GM19099 (cell line): ENCODE results near the gene RACK1.

Experiments used
- POLR2A ChIP-seq: IDR thresholded peaks from 3 replicates; pipeline ENCODE4 v1.6.1; 2011; ENCODE audit warnings: low read depth; ENCODE audit not compliant: insufficient read length; ENCODE audit errors: extremely low read depth

Gene RACK1

GRCh38 chr5:181235689-181236366, 7.9 kb downstream of the RACK1 start:
- TF ChIP-seq POLR2A, result peak; percentile 33

DNA sequence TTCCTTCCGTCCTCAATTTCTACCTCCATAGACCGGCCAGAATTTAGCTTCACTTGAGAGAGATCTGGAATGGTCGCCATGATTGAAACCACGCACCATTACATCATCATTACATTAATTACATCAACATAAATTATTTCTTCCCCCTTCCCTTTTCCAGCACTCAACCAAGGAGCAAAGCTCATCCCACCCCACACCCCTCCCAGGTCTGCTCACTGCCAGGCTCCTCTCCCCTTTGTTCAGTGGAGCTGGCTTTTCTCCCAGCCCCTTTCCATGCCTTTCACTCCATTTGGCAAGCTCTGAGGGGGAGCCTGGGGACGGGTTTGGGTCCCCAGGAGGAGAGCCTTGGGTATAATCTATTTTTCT, 8.4 kb downstream of the RACK1 start:
- no peak for TF ChIP-seq POLR2A

DNA sequence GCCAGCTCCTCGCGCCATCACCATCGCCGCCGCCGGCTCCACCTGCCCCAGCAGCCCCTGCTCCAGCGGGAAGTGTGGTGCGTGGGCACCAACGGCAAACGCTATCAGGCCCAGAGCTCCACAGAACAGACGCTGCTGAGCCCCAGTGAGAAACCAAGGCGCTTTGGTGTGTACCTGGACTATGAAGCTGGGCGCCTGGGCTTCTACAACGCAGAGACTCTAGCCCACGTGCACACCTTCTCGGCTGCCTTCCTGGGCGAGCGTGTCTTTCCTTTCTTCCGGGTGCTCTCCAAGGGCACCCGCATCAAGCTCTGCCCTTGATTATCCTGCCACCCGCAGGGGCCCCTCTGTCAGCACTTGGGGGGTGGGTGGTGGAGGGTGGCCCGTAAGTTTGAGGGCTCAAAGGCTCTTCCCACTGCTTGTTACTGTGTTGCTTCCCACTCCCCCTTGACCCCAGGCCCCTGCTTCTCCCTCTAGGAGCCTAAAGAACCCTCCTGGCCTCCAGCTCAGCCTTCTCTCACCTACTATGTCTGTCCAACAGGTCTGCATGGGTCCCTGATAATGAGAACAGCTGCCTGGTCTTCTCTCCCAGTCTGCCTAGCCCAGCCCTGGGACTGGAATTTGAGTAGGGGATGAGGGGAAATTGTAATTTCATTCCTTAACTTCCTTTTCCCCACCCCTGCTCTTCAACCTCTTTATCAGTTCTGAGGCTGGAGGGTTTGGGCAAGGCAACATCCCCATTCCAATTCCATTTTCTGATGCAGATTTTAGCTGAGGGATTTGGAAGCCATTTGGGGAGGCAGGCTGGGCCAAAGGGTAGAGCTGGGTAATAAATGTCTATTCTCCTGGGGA, 9.0 kb downstream of the RACK1 start:
- peak; percentile 41 for TF ChIP-seq POLR2A

DNA sequence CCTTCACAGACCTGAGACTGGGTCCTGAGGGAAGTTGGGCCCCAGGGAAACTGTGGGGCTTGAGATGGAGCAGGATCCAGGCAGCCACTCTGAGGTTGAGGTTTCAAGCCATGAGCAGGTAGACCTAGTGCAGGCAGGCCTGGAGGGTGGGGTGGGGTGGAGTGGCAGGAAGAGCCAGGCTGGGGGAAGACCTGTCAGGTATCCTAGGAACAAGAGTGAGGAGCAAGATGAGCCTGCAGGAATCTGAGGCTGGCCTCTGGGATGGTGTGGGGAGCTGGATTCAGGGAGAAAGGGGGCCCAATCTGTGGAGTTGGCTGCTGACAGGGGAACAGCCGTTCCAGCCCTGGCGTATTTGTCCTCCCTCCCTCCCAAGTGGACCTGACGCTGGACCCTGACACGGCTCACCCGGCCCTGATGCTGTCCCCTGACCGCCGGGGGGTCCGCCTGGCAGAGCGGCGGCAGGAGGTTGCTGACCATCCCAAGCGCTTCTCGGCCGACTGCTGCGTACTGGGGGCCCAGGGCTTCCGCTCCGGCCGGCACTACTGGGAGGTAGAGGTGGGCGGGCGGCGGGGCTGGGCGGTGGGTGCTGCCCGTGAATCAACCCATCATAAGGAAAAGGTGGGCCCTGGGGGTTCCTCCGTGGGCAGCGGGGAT, 9.8 kb downstream of the RACK1 start:
- no peak for TF ChIP-seq POLR2A

- no peak for TF ChIP-seq POLR2A
Measured at GRCh38 chr5:181233088-181233800, 10.5 kb downstream of the RACK1 start.

- TF ChIP-seq POLR2A, result no peak
Measured at GRCh38 chr5:181232593-181232992, 11.1 kb downstream of the RACK1 start.

DNA sequence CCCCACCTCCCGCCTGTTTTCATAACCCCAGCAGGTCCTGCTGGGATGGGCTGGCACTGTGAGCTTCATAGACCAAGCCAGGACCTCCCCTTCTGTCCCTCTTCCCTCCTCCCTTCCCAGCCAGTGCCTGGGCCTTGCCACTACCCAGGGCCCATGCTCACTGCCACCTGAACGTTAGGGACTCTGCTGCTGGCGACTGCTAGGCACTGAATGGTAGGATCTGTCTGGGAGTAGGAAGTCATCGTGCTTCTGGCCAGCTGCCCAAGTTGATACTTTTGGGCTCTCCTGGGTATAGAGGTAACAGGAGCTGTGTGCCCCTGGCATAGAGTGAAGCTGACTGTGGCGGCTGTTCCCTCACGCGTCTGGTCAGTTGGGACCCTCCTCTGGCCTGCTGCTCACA, 12.3 kb downstream of the RACK1 start:
- TF ChIP-seq POLR2A, result no peak

DNA sequence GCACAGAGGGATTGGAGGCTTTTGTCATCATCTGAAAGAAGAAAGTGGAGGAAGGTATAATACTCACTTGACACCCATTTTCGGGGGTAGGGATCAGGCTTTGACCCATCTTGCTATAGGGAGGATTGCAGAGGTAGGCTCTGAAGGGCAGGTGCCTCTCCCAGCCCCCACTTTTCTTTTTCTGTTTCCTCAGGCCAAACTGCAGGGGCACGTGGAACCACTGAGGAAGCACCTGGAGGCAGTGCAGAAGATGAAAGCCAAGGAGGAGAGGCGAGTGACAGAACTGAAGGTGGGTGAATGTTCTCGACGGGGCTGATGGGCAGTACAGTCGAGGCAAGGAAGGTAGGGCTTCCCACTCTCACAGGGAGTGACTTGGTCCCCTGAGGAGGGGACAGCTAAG, 13.2 kb downstream of the RACK1 start:
- no peak for TF ChIP-seq POLR2A

DNA sequence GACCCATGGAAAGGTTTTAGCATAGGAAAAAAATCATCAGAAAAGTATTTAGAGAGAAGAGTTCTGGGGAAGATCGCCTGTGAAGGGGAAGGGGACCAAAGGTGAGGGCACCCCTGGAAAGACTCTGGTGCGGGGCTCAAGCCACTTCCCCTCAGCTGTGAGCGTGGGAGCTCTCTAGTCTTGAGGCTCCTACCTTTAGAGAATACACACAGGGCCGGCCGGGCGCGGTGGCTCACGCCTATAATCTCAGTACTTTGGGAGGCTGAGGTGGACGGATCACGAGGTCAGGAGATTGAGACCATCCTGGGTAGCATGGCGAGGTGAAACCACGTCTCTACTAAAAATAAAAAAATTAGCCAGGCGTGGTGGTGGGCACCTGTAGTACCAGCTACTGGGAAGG, 13.7 kb downstream of the RACK1 start:
- TF ChIP-seq POLR2A, result no peak

DNA sequence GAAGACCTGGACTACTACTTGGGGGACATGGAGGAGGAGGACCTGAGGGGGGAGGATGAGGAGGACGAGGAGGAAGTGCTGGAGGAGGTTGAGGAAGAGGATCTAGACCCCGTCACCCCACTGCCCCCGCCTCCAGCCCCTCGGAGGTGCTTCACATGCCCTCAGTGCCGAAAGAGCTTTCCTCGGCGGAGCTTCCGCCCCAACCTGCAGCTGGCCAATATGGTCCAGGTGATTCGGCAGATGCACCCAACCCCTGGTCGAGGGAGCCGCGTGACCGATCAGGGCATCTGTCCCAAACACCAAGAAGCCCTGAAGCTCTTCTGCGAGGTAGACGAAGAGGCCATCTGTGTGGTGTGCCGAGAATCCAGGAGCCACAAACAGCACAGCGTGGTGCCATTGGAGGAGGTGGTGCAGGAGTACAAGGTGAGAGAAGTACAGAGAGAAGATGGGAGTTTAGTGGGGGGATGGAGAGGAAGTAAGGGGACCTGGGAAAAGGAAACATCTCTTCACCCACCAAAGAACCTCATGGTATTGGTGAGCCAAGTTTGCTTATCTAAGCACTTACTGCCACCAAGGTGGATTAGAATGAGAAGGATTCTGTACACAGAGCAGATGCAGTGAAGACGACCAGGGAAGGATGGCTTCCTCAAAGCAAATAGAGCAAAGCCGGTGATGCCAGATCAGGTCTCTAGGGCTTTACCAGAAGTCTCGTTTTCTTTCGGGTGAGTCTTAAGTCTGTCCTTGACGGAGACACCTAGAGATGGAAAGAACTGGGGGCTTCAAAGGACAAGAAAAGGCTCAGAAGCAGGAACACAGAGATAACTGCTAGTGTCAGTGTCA, 19.1 kb downstream of the RACK1 start:
- TF ChIP-seq POLR2A, result no peak

GRCh38 chr5:181223729-181224389, 19.8 kb downstream of the RACK1 start:
- no peak for TF ChIP-seq POLR2A

DNA sequence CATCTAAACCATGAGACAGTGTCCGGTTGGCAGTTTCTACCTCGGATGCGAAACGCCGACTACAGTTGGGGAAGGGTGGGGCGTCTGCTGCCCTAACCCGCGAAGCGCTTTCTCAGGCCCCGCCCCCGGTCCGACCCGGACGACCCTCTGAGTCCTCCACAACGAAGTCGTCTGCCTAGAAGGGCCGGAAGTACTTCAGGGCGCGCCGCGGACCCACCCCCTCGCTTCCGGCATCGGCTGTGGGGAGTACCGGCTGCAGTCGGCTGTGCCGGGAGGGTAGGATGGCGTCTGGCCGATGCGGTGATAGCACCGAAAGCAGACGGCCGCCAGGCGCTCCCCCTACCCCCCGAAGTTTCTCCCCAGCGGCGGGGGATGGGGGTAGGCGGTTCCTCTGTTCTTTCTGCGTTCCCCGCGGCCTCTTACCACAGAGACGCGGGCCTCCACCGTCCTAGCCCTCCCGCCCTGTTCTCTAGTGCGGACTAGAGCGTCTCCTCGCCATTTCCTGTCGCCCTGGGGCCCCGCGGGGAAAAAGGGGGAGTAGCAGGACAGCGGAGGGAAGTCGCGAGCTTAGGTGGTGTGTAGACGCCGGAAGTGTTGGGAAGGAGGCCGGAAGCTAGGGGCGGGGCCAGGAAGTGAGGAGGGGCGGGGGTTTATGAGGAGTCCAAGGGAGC, 20.5 kb downstream of the RACK1 start, which contains the start of gene TRIM41:
Gene TRIM41, plus strand, starts transcription at position 224 of the 671 bp plus-strand sequence. CDS start 719 bp downstream, outside the sequence.
- TF ChIP-seq POLR2A, result peak; percentile 97

DNA sequence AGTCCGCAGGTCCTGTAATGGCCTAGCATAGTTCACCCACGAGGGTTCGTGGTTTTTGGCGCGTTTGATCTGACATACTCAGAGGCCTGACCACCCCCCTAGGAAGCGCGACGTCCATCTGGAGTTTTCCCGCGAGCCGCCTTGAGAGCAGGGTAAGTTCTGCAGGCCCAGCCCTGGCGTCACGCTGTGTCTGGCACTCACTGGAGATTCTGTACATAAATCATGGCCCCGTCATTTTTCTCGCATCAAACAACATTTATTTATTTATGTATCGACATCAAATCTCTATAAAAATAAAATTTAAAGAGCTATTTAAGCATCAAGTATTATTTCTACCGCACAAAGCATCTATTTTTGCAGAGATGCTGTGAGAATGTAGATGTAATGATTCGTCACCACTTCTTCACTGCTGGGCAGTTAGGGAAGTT, 21.1 kb downstream of the RACK1 start:
- no peak for TF ChIP-seq POLR2A
